Prostate gland (tissue), 2 donors: ENCODE data around the gene UPK1A.

Source experiments
- POLR2A ChIP-seq: fragments of 450-650 bp; IDR thresholded peaks from one replicate; pipeline ENCODE4 v1.6.1; 2016; ENCODE audit warnings: antibody characterized with exemption, mild to moderate bottlenecking
- POLR2AphosphoS5 ChIP-seq: sonication (generic); formaldehyde crosslinking; IDR thresholded peaks from one replicate; pipeline ENCODE4 v1.6.1; 2017; ENCODE audit warnings: antibody characterized with exemption
- TF ChIP-seq, protein P1 (sequence below), 4 experiments: fragments of 200-600 bp in 2 of 4; fragments of 450-650 bp in 2 of 4; sonication (generic) in 2 of 4; IDR thresholded peaks; 1 replicate in 3 of 4; 2 replicates in 1 of 4; pipeline ENCODE4 v1.5.1; 2016 to 2019; ENCODE audit warnings: antibody characterized with exemption in 4 of 4, mild to moderate bottlenecking in 2 of 4, moderate library complexity in 2 of 4

DNA sequence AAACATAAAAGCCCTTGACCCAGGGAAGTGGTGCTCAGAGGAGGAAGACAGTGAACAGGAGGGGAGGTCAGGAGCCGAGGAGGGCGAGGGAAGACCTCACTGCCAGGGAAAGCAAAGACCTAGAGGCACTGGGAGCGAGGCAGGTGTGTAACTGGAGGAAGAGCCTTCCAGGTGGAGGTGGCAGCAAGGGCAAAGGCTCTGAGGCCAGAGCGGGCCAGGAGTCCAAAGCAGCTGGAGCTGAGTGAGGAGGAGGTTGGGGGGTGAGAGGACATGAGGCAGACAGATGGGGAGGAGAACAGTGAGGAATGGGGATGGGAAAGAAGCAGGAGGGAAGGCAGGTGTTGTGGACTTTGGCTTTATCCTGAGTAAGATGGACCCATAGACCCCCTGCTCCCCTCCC lies 3.7 kb downstream of the UPK1A start:
- TF ChIP-seq POLR2AphosphoS5, result no peak
- TF ChIP-seq, protein P1, sequence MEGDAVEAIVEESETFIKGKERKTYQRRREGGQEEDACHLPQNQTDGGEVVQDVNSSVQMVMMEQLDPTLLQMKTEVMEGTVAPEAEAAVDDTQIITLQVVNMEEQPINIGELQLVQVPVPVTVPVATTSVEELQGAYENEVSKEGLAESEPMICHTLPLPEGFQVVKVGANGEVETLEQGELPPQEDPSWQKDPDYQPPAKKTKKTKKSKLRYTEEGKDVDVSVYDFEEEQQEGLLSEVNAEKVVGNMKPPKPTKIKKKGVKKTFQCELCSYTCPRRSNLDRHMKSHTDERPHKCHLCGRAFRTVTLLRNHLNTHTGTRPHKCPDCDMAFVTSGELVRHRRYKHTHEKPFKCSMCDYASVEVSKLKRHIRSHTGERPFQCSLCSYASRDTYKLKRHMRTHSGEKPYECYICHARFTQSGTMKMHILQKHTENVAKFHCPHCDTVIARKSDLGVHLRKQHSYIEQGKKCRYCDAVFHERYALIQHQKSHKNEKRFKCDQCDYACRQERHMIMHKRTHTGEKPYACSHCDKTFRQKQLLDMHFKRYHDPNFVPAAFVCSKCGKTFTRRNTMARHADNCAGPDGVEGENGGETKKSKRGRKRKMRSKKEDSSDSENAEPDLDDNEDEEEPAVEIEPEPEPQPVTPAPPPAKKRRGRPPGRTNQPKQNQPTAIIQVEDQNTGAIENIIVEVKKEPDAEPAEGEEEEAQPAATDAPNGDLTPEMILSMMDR (IDR thresholded peaks at IDR 0.05), result no peak
- TF ChIP-seq POLR2A, result no peak
